Activated CD8-positive, alpha-beta memory T cell treated with anti-CD3 and anti-CD28 coated beads, Interleukin-2, amount 50 U/mL, for 24 hours (primary cell): Measurements from ENCODE around the gene PDZK1IP1.
"Not testable (repeated sequence)": the region's sequence is repeated elsewhere in the genome, so short reads cannot be mapped to it uniquely, and the experiment has no call there.

ENCODE experiments used
- DNase-seq: peaks from one replicate; pipeline ENCODE4 v3.0.0-alpha.2; 2020; ENCODE audit errors: extremely low read depth

The PDZK1IP1 gene

DNA sequence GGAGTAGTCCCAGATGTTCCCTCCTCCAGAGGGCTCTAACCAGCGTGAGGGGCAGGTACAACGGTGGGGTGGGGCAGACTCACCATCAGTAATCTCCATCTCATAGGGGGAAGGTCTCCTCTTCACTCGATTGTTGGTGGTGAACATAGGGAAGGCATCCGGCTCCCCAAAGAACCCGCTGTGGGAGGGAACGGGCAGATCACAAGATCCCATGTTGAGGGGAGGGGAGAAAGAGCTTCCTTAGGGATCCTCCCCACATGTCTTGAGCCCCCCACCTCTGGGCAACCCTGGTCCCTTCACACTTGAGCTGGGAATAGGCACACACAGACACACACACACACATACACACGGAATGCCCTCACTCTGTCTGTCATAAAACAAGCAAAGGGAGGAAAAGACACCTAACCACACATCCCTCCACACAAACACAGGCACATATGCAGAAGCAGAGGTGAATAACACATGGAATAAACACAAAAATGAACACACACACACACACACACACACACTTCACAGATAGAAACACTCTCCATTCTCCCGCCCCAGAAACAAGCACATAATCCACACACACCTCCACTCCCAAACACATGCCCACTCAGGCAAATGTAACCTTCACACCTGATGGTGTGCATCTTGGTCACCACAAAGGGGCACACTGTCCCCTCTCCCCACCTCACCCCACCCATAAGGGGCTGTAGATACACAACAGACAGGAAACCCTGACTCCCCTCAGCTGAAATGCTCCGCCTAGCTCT, 34.3 kb upstream of the PDZK1IP1 start:
- no peak for DNase-seq

DNA sequence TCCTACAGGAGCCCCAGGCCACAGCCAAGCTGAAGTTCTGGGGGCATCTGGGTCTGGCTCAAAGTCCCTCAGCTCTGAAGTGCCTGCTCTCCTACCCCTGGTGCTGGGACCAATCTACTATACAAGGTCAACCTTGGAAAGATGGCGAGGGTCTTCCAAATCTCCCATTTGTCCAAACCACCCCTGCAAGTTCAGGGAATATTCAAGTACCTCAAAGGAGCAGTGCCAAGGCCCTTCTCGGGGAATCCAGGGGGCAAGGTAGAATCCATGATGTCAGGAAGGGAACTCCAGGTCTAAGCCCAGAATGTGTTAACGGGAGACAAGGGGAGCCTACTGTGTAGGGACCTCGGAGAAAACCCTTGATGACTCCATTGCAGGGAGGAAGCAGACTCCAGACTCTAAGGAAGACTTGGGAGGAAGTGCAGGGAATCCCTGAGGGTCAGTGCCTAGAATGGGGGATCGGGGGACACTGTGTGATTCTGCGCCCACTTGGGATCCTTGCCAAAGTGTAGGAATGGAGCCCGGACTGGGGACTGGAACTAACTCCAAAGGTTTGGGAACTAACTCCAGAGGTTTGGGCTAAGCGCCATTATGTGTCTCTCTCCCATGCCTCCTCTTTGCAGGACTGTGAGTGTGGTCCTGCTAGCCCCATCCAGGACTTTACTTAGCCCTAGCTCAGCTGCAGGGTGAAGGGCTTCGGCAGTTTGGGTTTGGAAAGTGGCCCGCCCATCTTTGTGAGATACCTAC, 33.5 kb upstream of the PDZK1IP1 start:
- DNase-seq = no peak

DNA sequence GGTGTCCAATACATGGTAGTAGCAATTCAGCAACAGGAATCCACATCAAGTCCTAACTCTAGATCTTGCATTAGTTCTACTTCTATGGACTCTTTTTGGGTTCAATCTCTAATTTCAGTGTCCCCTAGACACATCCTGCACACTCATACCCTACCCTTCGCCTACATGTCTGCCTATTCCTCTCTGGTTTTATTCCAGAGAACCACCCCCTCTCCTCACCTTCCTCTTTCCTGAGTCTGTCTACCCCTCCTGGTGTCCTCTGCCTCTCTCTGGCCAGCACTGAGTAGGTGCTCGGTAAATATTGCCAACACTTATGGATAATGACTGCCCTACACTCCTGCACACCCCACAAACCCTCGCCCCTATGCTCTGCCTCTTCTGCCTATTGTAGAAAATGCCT, 32.6 kb upstream of the PDZK1IP1 start:
- no peak for DNase-seq

DNA sequence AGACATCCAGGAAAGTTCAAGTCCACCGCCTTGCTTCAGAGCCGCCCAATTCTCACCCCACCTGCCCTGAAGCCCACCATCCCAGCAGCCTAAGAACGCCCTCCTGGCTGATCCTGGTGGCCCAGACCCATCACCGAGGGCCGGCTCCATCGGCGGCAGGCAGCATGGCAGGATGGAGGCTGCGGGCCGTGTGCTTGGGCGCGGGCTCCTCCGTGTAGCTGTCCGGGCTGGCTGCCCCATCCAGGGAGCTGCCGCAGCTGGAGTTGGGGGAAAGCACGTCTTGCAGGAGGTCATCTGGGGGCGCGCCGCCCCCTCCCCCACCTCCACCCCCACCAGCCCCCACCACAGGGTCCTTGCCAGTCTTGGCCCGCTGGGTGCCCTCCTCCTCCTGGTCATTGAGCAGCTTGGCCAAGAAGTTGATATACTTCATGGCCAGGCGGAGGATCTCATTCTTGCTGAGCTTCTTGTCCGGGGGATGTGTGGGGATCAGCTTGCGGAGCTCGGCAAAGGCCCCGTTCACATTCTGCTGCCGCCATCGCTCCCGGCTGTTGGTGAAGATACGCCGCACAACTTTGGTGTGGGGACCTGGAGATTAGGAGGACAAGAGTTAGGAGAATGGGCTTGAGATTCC, 29.9 kb upstream of the PDZK1IP1 start:
- no peak for DNase-seq

DNA sequence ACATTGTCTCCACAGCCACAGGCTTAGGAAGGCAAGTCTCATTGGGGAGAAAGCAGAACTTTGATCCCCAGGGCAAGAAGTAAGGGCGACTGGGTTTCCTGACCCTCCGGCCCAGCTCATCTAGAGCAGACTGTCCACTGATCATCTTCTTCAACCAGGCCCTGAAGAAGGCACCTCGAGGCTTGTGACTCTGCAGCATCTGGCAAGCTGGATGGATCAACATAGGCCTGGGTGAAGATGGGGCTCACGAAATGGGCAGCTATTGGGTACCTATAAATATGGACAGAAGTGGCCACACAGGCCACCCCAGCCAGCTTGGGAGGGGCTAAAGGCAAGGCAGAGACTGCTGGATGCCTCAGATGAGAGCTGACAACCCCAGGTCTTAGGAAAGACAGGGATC, 29.2 kb upstream of the PDZK1IP1 start:
- DNase-seq = no peak

DNA sequence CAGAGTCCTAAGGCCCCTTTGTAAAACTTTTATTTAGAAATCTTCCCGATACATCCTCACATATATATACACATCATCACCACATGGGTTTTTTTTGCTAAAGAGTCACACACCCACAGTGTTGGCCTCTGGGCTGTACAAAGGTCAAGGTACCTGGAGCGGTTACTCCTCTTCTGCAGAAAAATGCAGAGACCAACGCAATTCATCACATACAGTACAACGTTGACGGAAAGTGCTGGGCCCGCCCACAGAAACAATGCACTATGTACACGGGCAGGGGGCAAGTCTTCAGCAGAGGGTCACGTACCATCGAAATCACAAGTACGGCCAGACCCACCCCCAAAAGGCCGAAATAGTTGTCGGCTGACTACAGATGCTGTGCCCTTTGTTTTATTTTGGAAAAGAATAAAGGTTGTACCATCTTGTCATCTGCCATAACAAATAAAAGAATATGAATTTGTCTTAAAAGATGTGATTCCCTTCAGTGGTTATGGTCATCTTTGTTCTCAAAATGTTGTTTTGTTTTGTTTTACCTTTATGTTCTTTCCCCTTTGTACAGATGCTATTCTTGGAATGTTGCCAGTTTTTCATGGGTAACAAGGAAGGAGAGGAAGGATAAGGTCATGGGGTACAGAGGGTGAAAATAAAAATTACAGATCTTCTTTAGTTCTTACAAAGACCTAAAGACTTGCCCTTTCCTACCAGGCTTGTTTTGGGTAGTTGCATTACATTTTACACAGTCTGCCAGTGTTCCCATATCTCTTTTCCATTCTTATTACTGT, 26.6 kb upstream of the PDZK1IP1 start:
- DNase-seq = no peak

DNA sequence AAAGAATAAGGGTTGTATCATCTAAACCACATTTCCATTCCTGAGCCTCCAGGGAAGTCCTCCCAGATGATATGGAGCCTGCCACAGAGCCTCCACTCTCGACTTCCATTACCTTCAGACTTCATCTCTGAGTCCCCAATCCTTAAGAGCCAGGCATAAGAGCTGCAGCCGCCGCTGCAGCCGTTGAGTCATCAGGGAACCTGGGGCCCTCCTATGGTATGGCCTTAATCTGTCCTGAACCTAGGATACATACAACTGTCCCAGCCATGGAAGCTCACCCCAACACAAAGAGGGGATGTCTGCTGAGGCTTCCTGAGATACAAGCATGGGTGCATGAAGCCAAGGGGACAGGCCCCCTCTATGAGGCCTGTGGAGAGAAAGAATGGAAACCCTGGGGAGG, 25.9 kb upstream of the PDZK1IP1 start:
- no peak for DNase-seq

DNA sequence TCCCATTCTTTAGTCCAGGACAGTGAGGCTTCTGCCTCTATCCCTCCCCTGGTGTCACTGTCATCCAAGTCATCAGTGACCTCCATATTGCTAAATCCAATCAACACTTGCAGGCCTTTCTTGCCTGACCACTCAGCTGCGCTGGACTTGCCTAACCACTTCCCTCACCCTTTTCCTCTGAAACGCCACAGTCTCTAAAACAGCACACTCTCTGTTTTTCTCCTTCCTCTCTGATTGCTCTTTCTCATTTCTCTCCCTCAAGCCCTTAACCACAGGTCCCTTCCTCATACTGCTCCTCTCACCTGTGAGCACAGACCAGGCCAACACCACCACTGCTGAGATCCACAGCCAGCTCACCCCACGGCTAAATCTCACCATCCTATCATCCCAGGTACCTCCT, 24.7 kb upstream of the PDZK1IP1 start:
- no peak for DNase-seq

DNA sequence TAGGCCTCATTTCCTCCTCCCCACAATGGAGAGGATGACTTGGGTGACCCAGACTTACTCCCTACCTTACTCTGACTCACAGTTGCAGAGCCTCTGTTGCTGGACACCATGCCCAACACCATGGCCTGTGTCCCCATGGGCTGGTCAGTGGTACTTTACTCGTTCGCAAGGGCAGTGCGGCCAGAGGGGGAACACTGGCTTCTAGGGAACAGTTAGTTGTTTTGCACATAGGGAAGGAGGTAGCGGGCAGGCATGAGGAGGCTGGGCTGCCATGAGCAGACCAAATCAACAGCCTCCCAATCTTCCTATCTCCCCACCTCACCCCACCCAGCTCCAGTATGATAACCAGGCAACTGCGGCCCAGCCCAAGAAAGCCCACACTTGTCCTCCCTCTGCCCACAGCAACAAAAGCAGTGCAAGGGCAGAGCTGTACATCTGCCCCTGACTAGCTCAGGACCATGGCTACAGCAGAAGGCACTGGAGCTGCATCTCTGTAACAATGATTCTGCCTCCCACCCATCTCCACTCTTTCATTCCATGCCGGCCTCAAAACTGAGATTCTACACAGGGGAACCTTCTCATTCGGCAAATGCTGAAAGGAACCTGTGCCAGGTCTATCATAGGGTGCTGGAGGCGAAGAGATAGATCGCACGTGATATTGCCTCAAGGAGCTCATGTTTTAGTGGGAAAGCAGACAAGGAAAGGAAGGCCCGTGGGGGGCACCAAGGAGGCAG, 23.6 kb upstream of the PDZK1IP1 start:
- no peak for DNase-seq

DNA sequence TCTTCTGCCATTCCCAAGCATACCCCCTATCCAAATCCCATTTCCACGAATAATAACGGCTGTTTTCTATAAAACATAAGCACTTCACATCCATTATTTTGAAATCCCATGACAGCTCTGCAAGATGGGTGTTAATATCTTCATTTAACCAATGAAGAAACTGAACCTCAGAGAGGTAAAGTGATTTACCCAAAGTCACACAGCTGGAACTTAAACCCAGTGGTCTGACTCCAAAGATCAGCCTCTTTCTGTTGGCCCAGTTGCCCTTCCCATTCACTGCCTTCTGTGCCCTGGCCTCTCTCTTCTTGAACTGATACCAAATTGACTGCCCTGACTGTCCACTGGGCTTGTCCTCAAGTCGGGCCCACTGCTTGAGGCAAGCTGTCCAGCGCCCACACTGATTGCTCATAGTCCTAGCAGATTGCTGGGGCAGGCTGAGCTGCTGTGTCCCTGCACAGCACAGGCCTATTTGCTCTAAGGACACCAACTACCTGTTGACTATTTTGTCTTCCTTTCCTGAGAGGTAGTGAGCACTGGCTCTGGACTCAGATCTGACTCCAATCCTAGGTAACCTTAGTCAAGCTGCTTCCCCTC, 22.9 kb upstream of the PDZK1IP1 start:
- no peak for DNase-seq

DNA sequence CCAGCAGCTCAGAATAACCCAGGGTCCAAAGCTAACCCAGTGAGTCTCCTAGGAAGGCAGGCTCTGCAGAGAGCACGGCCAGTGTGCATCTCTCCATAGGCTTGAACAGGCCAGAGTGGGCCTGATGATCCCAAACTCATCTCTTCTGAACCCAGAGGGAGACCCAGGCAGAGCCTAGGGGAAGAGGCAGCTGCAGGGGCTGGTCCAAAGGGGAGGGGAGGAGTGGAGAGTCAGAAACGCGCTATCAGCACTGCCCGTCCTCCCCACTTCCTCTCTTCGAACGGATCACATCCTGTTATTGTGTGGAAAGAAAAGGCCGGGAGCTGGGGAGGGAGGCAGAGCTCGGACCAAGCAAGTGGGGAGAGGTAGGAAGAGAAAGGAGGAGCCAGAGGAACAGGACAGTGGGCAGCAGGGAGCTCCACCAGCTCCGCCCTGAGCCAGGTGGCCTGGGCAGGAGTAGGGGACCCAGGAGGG, 22.0 kb upstream of the PDZK1IP1 start:
- DNase-seq = no peak

DNA sequence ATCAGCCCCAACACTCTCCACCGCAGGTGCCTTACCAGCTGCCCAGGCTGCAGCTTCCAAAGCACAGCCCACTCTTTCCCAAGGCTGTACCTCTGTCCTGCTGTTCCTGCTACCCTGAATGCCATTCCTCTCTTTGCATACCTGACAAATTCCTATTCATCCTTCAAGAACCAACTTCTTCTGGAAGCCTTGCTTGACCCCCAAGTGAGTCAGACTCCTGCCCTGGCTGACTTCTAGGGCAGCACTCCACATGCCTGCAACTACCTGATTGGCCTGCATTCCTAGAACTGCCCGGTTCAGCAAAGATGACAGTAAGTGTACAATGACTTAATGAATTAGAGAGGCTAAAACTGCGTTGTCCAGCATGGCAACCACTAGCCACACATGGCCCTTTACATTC, 20.8 kb upstream of the PDZK1IP1 start:
- no peak for DNase-seq

DNA sequence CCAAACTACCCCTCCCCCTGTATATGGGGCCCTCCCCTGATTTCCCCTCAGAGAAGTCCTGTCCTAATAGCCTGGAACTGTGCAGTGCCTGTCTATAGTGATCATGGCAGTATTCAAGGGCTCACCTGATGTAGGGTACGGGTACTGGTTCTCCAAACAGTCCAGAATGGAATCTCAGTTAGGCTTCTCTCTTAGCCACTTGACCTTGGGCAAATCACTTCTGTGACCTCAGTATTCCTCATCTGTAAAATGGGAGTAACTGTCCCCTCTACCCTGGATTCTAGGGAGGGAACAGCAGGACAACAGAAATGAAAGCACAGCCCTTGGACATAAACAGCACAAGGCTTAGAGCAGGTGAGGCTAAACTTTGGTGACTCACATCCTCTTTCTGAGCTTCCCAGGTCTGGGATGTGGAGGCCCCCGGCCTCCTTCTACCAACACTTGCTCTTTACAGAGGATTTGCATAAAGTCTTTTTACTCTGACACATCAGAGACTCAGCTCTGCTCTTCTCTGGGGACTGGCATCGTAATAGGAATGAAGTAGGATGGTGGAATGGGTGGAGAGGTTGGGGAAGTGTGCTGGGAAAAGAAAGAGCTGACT, 20.0 kb upstream of the PDZK1IP1 start:
- no peak for DNase-seq

DNA sequence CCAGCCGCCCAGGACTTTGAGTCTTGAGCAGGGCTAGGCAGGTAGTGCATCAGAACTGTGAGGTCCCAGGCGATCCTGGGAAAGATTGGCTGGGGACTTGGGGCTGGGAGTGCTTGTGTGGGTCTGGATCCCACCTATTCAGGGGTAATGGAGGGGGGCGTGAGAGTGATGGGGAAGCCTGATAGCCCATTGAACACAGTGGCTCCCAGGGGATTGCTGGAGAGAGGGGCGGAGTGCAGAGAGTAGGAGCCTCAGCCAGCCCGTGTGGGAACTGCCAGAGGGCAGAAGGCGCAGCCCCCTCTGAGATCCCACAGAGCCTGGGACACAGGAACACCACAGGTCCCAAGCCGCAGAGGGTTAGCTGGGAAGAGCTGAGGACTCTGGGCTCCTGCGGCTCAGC, 19.3 kb upstream of the PDZK1IP1 start:
- DNase-seq = no peak

DNA sequence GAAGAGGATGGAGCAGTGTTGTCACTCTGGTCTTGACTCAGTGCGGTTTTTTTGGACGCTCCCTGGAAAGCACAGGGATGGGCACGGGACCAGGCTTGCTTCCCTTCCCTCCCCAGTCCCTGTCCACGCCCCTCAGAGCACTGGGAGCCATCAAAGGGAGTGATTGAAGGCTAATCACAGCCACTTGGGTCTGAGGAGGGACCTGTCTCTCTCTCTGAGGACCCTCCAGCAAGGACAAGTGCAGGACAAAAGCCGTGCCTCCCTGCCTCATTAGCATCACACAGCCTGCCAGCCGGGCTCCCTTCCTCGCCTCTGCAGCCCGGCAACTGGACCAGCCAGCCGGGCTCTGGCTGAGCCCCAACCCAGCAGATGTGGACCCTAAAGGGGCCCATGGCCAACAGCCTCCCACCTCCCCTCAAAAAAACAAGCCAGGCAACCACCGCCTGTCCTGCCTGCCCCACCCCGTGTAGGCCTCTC, 18.6 kb upstream of the PDZK1IP1 start:
- DNase-seq = no peak

DNA sequence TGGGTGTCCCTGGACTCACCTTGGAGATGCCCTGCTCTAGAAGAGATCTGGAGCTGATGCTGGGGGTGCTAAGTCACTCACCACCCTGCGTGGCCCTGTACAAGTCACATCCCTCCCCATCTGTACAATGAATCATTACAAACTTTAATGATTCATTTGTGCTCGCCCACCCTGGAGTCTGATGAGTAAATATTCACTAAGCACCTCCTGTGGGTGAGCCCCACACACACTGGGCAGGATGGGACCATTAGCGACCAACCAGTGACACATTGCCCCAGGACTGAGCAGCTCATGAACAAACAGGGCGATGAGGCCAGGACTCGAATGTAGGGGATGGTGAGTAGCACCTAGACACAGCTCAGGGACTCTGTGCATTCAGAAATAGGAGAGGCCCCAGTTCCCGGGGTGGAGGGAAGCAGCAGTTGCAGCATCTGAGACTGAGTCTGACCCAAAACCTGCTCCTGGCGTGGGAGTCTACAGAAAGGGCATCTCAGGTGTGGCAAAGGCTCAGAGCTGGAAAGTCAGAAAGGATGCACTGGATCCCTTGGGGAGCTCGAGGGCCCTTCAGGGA, 18.1 kb upstream of the PDZK1IP1 start:
- DNase-seq = no peak

DNA sequence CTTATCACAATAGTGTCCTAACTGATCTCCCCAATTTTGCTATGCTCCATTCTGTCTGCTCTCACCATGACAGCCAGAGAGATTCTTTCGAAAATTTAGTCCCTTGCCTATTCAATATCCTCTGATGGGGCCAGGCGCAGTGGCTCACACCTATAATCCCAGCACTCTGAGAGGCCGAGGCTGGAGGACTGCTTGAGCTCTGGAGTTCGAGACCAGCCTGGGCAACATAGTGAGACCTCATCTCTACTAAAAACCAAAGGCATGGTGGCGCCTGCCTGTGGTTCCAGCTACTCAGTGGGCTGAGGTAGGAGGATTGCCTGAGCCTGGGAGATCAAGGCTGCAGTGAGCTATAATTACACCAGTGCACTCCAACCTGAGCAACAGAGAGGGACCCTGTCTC, 16.1 kb upstream of the PDZK1IP1 start:
- no peak for DNase-seq

DNA sequence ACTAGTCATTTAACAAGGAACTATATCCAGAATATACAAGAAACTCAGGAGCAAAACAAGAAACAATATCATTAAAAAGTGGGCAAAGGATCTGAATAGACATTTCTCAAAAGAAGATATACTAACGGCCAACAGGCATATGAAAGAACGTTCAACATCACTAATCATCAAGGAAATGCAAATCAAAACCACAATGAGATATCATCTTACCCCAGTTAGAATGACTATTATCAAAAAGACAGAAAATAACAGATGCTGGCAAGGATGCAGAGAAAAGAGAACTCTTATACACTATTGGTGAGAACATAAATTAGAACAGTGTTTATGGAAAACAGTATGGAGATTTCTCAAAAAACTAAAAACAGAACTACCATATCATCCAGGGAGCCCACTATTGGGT, 13.7 kb upstream of the PDZK1IP1 start:
- DNase-seq = not testable (repeated sequence)

DNA sequence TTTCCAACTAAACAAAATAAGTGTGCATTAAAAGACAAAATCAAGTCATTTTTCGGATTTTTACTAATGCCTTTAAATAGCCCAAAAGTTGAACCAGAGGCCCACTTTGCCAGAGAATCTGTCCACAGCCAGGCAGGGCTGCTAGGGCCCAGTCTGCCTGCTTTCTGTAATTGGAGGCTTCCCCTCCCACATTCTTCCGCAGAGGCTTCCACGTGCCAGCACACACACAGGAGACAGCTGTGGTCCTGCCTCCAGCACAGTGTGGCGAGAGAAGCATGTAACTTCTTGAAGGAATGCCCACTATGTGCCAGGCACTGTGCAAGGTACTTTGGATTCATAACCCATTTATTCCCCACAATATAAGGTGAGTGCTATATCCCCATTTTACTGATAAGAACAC, 11.3 kb upstream of the PDZK1IP1 start:
- no peak for DNase-seq

DNA sequence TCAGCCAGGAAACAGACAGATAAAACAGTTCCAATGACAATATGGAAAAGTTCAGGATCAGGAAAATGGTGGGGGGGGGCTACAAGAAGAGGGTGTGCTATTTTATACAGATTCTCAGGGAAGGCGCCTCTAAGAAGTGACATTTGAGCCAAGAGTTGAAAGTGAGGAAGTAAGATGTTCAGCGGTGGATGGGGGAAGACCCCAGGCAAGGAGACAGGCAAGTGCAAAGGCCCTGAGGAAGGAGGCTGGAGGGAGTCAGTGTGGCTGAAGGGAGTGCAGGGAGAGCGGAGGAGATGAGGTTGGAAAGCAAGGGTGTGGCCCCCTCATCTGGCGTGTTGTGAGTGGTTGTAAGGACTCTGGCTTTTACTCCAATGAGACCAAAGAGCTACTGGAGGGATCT, 8.4 kb upstream of the PDZK1IP1 start:
- no peak for DNase-seq
